CD14-positive monocyte (primary cell): ENCODE data around the gene ACYP2. TPM values are rescaled to one million over a fixed set of nuclear protein-coding genes. Genes with fewer than 3 reads are reported as not detected.

Source experiments
- DNase-seq, 3 donors: peaks; one replicate each; pipeline ENCODE4 v3.0.0-alpha.2; 2011 to 2022
- H2AFZ ChIP-seq: 2 replicates; pipeline ENCODE4 v1.6.0; 2012; ENCODE audit warnings: mild to moderate bottlenecking, low read depth, low read length, inconsistent platforms; ENCODE audit not compliant: insufficient read depth, poor library complexity, severe bottlenecking
- H3K27ac ChIP-seq, 2 donors: 1 replicate in 1 of 2; 2 replicates in 1 of 2; pipeline ENCODE4 v1.5.1; 2012 to 2013; ENCODE audit warnings: low read length in 2 of 2, control low read depth in 1 of 2, inconsistent platforms in 1 of 2, low read depth in 1 of 2, mild to moderate bottlenecking in 1 of 2
- H3K27me3 ChIP-seq, 2 donors: one replicate each; pipeline versions ENCODE4 v1.6.0 to v1.6.1; 2011 to 2013; ENCODE audit warnings: low read length in 2 of 2; ENCODE audit not compliant: control insufficient read depth in 2 of 2, insufficient read depth in 2 of 2
- H3K36me3 ChIP-seq, 2 donors: replicated peaks in 1 of 2; 1 replicate in 1 of 2; 2 replicates in 1 of 2; pipeline versions ENCODE4 v1.5.1 to v1.6.1; 2012 to 2013; ENCODE audit warnings: low read length in 2 of 2, control low read depth in 1 of 2, inconsistent platforms in 1 of 2, mild to moderate bottlenecking in 1 of 2; ENCODE audit not compliant: insufficient read depth in 2 of 2, control insufficient read depth in 1 of 2
- H3K4me1 ChIP-seq, 2 donors: 1 replicate in 1 of 2; 2 replicates in 1 of 2; pipeline versions ENCODE4 v1.5.1 to v1.6.1; 2012 to 2013; ENCODE audit warnings: low read length in 2 of 2, control low read depth in 1 of 2, inconsistent platforms in 1 of 2, mild to moderate bottlenecking in 1 of 2, moderate library complexity in 1 of 2; ENCODE audit not compliant: insufficient read depth in 2 of 2, control insufficient read depth in 1 of 2
- H3K4me2 ChIP-seq: replicated peaks from 2 replicates; pipeline ENCODE3; 2012; ENCODE audit warnings: low read length, moderate library complexity, mild to moderate bottlenecking; ENCODE audit not compliant: poor library complexity, severe bottlenecking; ENCODE audit errors: extremely low read depth
- H3K4me3 ChIP-seq, 3 experiments: fragments of 200-600 bp in 1 of 3; sonication (generic) in 1 of 3; replicated peaks in 1 of 3; 1 replicate in 2 of 3; 2 replicates in 1 of 3; pipeline ENCODE4 v1.5.1; 2011 to 2013; ENCODE audit warnings: low read length in 3 of 3, mild to moderate bottlenecking in 3 of 3, control low read depth in 2 of 3, low read depth in 2 of 3, inconsistent platforms in 1 of 3, moderate library complexity in 1 of 3
- H3K79me2 ChIP-seq: 2 replicates; pipeline ENCODE4 v1.6.0; 2012; ENCODE audit warnings: mild to moderate bottlenecking, control low read depth, inconsistent platforms, low read length, moderate library complexity; ENCODE audit not compliant: insufficient read depth
- H3K9ac ChIP-seq: 2 replicates; pipeline ENCODE4 v1.6.0; 2017; ENCODE audit warnings: low read length, mild to moderate bottlenecking; ENCODE audit not compliant: insufficient read depth, poor library complexity, severe bottlenecking
- H3K9me3 ChIP-seq, 2 donors: replicated peaks in 1 of 2; 1 replicate in 1 of 2; 2 replicates in 1 of 2; pipeline versions ENCODE4 v1.5.1 to v1.6.1; 2012 to 2013; ENCODE audit warnings: low read length in 2 of 2, control low read depth in 1 of 2; ENCODE audit not compliant: control insufficient read depth in 1 of 2, insufficient read depth in 1 of 2
- H4K20me1 ChIP-seq: 2 replicates; pipeline ENCODE4 v1.6.0; 2012; ENCODE audit warnings: mild to moderate bottlenecking, low read length, control low read depth, moderate library complexity; ENCODE audit not compliant: insufficient read depth
- H3K27ac Mint-ChIP-seq, 7 donors: one replicate each; pipeline ENCODE4 v1.8.0; 2020; ENCODE audit warnings: mild to moderate bottlenecking in 7 of 7, mixed read lengths in 7 of 7, moderate library complexity in 6 of 7, inconsistent platforms in 2 of 7
- H3K27me3 Mint-ChIP-seq, 3 donors: one replicate each; pipeline ENCODE4 v1.8.0; 2021 to 2022; ENCODE audit warnings: low read depth in 3 of 3, mild to moderate bottlenecking in 3 of 3, mixed read lengths in 3 of 3, moderate library complexity in 3 of 3, inconsistent platforms in 1 of 3
- H3K36me3 Mint-ChIP-seq, 2 donors: one replicate each; pipeline ENCODE4 v1.8.0; 2020; ENCODE audit warnings: mixed read lengths in 2 of 2, inconsistent platforms in 1 of 2, mild to moderate bottlenecking in 1 of 2
- H3K4me1 Mint-ChIP-seq: one replicate; pipeline ENCODE4 v1.8.0; 2020; ENCODE audit warnings: mild to moderate bottlenecking, mixed read lengths
- H3K4me3 Mint-ChIP-seq, 2 donors: one replicate each; pipeline ENCODE4 v1.8.0; 2020; ENCODE audit warnings: mild to moderate bottlenecking in 2 of 2, mixed read lengths in 2 of 2, moderate library complexity in 1 of 2
- H3K9me3 Mint-ChIP-seq, 7 donors: one replicate each; pipeline ENCODE4 v1.8.0; 2020 to 2022; ENCODE audit warnings: mixed read lengths in 7 of 7, mild to moderate bottlenecking in 6 of 7, moderate library complexity in 6 of 7, inconsistent platforms in 2 of 7
- CTCF ChIP-seq: fragments of 200-600 bp; IDR thresholded peaks from one replicate; pipeline ENCODE4 v1.8.0; 2022; ENCODE audit warnings: antibody characterized with exemption, mild to moderate bottlenecking
- WGBS: methylation state at CpG from one replicate; pipeline ENCODE4 v1.1.5; 2013; ENCODE audit warnings: missing lambda C conversion rate; ENCODE audit not compliant: insufficient coverage; 5-methylcytosine and 5-hydroxymethylcytosine counted together
- intact Hi-C, 2 donors: fragments of 100-400 bp; cut with micrococcal nuclease; formaldehyde crosslinking; loops; one replicate each; pipeline versions ENCODE4 v1.15.0 to v1.15.1; 2023
- polyA plus RNA-seq, 3 donors: library from polyadenylated mRNA; depleted of rRNA in 1 of 3; unstranded in 2 of 3; stranded (reverse) in 1 of 3; fragments of 300-500 nt in 2 of 3; fragments of >200 nt in 1 of 3; fragmentation: Illumina TruSeq in 2 of 3; gene quantifications; 1 replicate in 2 of 3; 2 replicates in 1 of 3; pipeline ENCODE4 v1.2.3, GENCODE V29; 2012 to 2021

The ACYP2 gene
- polyA plus RNA-seq, 3 donors = 6.2 to 10.8 (median 10.3) TPM

GRCh38 chr2:54258166-54258565 is 142.8 kb downstream of the ACYP2 start:
- no peak overlapping the region for H3K9ac ChIP-seq
- Mint-ChIP-seq H3K4me3 (no peak overlapping the region), H3K27ac (no peak overlapping the region), H3K27me3 (no peaks in the 10 kb centered on the region), H3K9me3 (peaks cover 9 to 16% (median 12%) of the 10 kb centered on the region in 7 donors), H3K4me1 (no peaks in the 10 kb centered on the region), H3K36me3 (peaks cover 3 to 6% of the 10 kb centered on the region in 2 donors)
- no peak for TF ChIP-seq CTCF
- DNase-seq = no peak
- no peaks in the 10 kb centered on the region for H3K4me1 ChIP-seq
- no peaks in the 10 kb centered on the region for H3K79me2 ChIP-seq
- no peak overlapping the region for H3K4me3 ChIP-seq
- no peaks in the 10 kb centered on the region for H3K36me3 ChIP-seq
- intact Hi-C loops = no loop called here
- no peak overlapping the region for H3K27ac ChIP-seq
- 96% methylated on average over 2 of the region's 2 CpGs for WGBS
- H3K9me3 ChIP-seq = peaks cover 10 to 22% of the 10 kb centered on the region in 2 donors
- H4K20me1 ChIP-seq = no peaks in the 10 kb centered on the region
- H3K27me3 ChIP-seq = no peaks in the 10 kb centered on the region
- H2AFZ ChIP-seq = no peak overlapping the region
- no peak overlapping the region for H3K4me2 ChIP-seq

- no peak overlapping the region for H3K4me3 ChIP-seq
- Mint-ChIP-seq H3K27ac (no peak overlapping the region), H3K27me3 (no peaks in the 10 kb centered on the region), H3K9me3 (peaks cover 10 to 25% (median 11%) of the 10 kb centered on the region in 7 donors), H3K4me1 (no peaks in the 10 kb centered on the region), H3K36me3 (peaks cover 3% of the 10 kb centered on the region in 2 donors), H3K4me3 (no peak overlapping the region)
- no peaks in the 10 kb centered on the region for H3K27me3 ChIP-seq
- 92% methylated on average over 6 of the region's 6 CpGs for WGBS
- H4K20me1 ChIP-seq = no peaks in the 10 kb centered on the region
- H3K79me2 ChIP-seq = no peaks in the 10 kb centered on the region
- no peak overlapping the region for H3K4me2 ChIP-seq
- no peak for DNase-seq
- H3K27ac ChIP-seq = no peak overlapping the region
- no peak overlapping the region for H2AFZ ChIP-seq
- H3K9me3 ChIP-seq = peaks cover 10 to 29% of the 10 kb centered on the region in 2 donors
- intact Hi-C loops = no loop called here
- no peaks in the 10 kb centered on the region for H3K36me3 ChIP-seq
- H3K4me1 ChIP-seq = no peaks in the 10 kb centered on the region
- no peak overlapping the region for H3K9ac ChIP-seq
- no peak for TF ChIP-seq CTCF
These were observed 144.2 kb downstream of the ACYP2 start for GRCh38 chr2:54259413-54260240.
